CD4-positive, alpha-beta T cell treated with Interferon alpha-2 for 1 hour (primary cell): ENCODE data around the gene KCP.

ENCODE experiments used
- DNase-seq, 2 donors: peaks; one replicate each; pipeline ENCODE4 v3.0.0-alpha.2; 2020 to 2022

The KCP gene

DNA sequence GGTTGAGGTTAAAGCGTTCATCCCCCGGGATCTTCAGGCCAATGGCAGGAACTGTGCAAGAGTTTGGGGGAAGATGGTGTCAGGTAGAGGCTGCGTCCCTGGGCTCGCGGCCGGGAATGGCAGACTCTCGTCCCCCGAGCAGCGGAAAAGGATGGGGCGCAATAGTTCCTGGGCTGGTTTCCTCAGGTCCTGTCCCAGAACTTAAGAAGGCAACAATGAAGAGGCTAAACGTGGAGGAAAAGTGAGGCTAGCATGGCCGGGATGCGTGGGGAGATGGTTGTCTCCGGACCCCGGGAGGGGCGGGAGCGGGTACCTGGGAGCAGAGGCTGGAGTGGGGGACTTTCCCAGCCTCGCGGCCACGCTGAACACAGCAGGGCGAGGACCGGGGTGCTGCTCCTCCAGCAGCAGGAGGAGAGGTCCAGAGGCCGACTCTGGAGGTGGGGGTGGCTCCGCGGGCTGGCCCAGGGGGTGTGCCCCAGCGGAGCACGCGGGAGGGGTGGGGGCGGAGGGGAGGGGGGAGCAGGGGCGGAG, 28.1 kb upstream of the KCP start:
- DNase-seq, result peak in 1 of 2 donors; percentile 26

DNA sequence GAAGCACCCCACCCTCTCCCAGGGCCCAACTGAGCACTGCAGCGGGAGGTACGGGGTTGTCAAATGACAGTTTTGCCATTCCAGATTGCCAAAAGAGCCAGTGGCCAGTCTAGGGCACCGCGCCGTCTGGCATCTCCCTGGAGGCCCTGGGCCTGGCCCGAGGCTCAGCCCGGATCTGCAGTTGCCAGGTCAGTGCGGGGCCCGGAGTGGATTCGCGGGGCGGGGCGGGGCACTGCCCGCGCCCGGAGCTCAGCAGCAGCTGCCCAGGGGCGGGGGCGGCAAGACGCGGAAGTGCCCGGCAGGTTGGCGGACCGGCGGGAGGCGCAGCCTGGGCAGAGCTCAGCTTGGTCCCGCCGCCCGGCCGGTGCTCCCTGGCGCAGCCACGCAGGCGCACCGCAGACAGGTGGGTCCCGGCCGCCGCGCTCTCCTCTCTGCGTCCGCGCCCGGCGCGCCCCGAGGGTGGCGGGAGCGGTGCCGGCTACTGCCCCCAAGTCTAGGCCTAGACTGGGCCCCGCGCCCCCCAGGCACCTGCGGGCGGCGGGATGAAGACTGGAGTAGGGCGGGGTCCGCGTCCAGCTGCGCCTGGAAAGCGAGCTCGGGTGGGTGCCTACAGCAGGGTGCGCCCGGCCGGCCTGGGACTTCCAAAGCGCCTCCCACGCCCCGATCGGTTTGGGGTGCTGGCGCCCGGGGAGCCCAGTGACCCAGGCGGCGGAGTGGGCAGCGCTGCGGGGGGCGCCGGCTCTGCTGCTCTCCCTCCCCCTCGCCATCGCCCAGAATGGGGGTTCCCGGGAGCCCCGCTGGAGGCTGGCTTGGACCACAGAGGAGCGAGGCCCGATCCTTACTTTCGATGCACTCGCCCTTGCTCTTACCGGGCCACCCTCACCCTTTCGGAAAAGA, 27.4 kb upstream of the KCP start, which contains the start of gene IRF5:
IRF5 (plus strand) TSS at position 281 of the 897 bp plus-strand sequence. CDS start 4,155 bp downstream, outside the sequence.
- DNase-seq, result peak; percentile 26 to 47

DNA sequence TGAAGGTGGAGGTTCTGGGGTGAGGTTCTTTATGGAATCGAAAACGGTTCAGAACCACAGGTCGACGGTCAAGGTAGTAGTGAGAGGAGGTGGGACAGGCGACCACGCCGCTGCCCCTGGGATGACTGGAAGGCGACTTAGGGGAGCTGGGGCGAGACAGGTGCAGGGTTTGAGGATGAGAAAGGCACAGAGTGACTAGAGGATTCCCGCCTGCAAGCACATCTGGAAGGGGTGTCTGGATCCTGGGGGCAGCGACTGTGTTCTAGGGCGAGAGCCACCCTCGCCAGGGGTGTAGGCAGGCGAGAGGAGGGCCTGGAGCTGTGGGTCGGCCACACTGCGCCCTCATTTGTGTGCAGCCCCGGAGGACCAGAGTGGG, 26.8 kb upstream of the KCP start:
- no peak for DNase-seq

DNA sequence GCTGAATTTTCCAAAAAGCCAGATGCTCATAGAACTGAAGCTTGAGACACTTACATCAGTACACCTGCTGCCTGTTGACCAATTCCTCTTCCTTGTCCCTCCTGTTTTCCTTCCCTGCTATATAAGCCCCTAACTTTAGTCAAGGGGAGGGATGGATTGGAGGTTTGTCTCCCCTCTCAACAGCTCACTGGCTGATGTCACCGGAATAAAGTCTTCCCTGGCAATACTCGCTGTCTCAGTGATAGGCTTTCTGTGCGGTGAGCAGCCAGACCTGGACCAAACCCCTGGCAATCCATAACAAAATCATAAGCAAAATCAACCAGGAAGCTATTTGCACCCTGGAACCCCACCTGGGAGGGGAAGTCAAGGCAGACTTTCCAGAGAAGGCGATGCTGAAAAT, 26.3 kb upstream of the KCP start:
- no peak for DNase-seq

DNA sequence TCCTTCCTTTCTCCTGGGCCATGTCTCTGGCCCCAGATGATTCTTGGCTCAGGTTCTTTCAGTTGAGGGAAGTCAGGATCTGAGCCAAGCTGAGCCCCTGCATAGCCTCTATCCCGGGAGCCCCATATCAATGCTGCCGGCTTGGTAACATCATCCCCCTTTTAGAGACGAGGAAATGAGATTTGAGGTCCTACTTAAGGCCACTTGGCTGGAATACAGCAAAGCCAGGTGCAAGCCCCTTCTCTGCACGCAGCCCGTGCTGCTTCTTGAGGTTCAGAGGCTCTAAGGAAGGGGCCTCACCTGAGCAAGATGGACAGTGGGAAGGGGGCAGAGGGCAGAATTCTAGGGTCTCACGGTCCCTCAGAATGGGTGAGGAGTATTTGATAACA, 24.8 kb upstream of the KCP start:
- DNase-seq, result no peak

DNA sequence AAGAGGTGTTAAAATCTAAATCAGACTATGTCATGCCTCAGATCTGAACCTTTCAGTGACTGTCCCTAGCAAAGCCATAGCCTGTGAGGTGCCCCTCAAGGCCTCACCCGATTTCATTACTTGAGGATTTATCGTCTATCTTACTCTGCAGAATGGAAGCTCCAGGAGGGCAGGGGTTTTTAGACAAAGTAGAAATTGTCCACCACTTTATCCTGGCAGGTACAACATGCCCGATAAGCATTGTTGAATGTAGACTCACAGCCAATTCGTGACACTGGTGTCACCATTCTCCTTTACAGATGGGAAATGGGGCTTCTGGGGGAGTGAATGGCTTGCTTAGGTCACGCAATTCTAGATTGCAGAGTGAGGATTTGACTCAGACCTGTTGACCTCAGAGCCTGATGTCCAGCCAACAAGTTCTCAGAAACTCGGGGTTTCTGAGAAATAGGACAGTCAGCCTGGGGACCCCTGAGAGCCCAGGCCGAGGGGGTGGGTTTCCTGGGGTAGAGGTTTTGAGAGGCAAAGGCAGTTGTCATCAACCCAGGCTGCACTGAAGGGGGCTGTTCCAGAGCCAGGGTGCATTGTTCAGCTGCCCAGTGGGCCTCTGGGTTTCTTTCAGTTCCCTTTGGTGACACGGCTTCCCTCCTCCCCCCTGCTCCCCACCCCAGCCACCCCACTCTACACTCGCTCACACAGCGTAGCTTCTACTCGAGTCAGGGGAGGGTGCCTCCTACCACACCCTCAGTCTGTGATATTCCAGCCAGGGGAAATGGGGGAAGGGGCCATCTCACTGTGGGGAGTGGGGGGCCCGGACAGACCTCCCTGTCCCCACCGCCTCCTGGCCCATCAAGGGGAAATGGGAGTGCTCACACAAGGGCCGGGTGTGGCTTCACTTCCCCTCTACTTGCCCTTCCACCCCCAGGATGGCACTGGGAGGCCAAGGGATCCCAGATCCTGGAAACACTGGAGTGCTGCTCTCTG, 24.1 kb upstream of the KCP start:
- DNase-seq, result peak in 1 of 2 donors; percentile 55

DNA sequence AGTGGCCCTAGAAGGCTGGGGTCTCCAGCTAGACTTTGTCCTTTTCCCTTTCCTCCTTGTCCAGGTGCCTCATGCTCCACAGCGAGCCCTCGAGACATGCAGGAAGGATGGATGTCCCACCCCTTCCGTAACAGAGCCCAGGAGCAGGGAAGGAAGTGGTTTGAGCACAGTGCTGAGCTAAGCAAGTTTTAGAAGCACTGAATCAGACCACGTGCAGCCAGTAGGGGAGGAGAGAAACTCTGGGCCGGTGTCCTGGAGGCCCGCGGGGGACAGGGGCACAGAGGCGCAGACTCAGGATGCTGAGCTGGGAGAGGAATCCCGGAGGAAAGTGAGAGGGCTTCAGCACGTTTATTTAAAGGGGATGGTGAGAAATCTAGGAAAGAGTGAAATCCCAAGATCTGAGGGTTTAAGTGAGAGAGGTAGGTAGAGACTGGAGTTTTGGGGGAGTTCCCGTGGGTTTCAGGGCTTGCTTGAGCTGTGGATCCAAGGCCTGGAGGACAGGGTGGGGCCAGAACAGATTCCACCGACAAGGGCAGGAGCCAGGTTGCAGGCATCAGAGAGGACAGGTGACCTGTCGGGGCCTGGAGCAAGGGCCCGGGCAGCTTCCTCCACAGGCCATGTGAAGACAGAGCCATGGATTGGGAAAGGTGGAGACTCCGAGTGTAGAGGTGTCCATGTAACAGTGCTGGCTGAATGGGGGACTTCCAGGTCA, 22.8 kb upstream of the KCP start:
- peak; percentile 51 to 67 for DNase-seq

DNA sequence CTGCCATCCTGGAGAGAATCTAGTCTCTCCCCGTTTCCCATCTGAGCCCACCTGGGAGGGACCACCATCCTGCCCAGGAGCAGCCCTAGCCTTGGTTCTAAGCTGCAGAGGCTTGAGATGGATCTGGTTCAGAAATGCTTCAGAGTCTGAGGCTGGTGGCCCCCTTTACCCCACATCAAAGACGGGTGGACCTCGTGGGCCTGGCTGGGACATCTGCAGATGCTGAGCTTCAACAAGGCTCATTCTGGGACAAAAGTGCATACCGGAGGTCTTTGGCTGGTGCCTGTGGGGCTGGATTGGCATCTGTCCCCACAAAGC, 22.3 kb upstream of the KCP start:
- no peak for DNase-seq

DNA sequence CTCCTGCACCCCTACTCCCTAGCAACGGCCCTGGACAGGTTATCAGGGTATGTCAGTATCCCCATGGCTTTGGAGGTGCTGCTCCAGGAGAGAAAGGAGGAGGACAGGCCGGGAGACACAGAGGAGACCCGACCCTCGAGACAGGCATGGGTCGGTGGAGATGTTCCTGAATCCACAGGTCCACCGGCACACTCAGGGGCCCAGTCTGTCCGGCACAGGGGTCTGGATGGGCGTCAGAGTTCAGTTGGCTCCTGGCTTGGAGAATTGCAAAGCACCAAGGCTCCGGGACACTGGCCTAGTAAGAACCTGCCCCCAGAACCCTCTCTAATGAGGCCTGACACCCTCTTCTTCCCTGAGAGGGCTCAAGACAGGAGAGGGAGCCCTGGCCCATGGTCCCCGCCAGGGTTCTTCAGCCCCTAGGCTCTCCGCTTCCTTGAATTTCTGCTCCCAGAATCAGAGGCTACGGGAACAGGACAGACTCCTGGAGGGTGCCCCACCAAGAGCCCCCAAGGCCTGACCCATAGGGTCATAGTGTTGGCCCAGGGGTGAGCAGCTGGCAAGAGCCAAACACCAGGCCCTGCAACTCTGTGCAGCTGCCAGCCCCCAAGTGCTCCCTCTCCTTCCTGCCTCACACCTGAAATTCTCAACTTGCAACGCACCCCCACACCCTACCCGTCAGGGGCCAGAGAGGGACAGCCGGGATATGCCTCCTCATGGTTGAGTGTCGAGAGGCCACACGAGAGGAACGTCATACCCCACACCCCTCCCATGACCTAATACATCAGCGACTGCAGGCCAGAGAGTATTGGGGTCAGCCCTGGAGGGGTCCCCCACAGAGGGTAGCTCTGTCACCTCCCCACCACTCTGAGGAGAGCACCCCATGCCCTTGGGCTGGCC, 21.7 kb upstream of the KCP start:
- no peak for DNase-seq

DNA sequence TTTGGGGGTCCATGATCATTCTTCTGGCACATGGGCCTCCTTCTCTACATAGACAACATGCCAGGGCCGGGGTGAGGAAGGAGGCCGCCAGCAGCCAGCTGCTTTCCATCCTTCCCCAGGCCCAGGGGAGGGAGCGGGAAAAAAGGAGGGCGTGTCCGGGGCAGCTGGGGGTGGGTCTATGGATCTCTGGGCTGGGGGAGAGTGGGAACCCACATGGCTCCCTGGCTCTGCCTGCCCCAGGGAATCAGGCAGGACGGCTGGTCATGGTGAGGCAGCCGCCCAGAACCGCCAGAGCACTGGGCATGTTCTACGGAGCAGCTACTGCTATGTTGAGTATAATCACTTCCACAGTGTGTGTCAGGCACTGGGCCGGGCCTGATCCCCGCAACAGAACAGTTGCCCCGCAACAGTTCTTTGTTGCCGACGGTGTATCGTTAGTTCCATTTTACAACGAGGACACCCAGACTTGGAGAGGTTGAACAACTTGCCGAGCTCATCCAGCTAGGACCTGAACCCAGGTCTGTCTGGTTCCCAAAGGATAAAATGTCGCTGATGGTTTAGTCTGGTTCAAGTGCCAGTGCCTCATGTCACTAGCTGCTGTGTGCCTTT, 20.8 kb upstream of the KCP start:
- DNase-seq, result no peak

DNA sequence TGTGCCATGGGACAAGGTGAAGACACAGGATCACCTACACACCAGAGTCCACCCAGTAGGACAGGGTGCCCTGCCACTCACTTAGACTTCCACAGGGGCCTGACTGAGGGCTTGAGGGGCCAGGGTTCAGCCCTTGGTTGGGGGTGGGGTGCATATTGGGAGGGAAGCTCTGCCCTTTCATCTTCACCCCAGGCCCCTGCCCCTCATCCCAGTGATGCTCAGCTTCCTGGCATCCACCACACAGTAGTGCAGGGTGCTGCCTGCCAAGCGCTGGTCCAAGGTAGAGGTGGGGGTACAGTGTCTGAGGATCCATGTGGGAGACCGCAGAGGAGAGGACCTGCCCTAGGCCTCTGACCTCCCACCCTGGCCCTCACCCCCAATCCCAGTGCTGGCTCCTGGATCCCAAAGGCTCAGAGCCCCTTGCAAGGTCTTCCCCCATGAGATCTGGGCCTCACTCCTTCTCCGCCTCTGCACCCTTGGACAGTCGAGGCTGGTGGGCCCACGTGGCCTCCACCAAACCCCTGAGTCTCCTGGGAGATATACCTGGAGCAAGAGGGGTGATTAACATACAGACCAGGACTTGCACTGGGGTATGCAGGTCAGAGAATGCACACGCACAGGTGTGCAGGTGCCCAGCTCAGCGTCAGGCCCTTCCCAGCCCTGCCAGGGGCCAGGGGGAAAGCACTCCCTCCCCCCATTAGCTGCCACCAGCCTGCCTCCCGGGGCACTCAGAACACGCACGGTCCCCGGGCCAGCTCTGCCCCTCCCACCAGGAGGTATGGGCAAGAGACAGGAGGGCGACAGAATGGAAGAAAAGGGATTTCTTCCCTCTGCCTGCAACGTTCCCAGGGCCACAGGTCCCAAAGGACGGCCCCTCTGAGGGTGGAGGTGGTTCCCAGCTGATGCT, 18.6 kb upstream of the KCP start:
- DNase-seq, result no peak

DNA sequence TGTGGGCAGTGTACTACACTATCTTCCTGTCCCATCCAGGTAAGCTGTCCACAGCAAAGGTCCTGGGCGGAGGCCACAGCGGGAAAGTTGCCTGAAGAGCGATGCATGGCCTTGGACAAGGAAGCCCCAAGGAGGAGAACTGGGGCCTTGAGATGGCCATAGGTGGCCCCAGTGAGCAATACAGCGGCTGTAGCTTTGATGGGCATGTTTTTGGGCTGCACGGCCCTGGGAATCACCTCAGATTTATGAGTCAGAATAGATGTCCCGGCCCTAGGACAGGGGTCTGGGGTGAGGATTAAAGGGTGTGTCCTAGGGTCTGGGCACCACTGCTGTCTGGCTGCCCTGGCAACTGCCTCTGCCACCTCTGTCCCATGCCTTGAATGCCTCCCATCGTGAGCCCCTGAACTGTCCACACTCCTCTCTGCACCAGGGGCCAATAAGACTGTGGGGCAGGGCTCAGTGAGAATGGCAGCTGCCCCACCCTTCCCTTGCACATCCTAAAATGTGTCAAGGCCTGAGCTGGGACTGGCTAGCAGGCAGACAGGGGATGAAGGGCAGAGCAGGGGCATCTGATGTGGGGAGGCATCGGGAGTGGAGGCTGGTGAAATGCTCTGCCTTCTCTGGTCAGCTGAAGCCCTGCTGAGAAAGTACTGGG, 17.8 kb upstream of the KCP start:
- DNase-seq, result no peak

DNA sequence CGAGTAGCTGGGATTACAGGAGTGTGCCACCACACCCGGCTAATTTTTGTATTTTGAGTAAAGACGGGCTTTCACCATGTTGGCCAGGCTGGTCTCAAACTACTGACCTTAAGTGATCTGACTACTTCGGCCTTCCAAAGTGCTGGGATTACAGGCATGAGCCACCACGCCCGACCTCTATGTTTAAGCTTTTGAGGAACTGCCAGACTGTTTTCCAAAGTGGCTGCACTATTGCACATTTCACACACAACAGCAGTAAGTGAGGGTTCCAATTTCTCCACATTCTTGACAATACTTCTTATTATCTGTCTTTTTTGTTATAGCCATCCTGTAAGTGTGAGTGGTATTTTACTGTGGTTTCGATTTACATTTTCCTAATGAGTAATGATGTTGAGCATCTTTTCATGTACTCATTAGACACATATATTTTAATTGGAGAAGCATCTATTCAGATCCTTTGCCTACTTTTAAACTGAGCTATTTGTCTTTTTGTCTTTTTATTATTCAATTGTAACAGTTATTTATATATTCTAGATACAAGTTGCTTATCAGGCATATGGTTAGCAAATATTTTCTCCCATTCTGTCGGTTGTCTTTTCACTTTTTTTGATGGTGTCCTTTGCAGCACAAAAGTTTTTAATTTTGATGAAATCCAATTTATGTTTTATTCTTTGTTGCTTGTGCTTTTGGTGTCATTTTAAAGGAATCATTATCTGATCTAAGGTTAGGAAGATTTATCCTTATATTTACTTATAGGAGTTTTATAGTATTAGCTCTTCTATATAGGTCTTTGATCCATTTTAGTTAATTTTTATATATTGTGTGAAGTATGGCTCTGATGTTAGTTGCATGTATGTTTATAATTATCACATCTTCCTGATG, 14.4 kb upstream of the KCP start:
- DNase-seq, result no peak

DNA sequence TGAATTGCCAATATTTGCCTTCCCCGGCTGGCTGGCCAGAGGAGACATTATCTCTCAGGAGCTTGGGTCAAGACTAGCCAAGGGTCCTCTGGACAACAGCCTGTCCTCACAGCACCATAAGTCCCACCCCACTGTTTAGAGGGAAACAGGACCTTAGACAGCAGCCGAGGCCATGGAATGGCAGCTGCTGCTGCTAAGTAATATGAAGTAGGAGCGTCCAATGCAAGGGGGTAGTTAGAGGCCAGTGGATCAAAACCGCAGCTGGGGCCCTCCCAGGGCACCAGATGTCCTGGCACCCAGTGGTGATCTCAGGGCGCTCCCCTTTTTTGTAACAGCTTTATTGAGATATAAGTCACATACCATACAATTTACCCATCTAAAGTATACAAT, 12.9 kb upstream of the KCP start:
- no peak for DNase-seq

DNA sequence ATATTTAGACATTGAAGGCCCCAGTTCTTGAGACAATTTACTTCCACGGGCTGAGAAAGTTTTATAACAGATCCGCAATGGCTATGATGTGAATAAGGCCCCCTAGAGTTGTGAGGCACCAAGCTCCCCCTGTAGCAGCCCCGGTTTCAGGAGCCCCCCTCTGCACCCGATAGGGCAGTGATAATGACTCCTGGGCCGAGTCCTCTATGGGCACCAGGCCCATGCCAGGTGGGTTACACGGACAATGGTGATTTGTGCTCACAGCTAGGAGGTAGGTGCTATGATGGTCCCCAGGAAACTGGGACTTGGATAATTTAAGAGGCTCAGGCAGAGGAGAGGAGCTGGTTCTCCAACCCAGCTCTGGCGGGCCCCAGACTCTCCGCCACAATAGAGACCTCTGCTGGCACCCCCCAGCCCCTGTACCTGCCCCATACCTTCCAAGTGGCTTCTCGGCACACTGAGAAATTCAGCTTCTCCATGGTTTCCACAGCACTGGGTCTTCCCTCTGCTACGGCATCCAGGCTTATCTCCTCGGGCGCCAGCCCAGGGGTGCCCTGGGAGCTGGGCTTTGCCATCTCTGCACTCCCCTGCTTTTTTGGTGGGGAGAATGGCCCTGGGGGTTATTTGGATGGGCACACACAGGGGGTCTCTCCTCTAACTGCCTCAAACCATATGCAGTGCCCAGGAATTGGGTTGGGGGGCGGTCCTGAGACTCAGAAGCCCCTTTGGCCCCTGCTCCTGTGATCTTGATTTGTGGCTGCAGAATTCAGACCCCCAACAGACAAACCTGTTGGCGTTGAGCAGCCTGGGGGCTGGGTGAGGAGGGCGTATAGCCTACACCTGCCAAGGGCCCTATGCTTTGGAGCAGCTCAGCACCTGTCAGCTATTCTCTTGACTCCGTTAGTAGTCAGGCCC, 12.2 kb upstream of the KCP start:
- no peak for DNase-seq

DNA sequence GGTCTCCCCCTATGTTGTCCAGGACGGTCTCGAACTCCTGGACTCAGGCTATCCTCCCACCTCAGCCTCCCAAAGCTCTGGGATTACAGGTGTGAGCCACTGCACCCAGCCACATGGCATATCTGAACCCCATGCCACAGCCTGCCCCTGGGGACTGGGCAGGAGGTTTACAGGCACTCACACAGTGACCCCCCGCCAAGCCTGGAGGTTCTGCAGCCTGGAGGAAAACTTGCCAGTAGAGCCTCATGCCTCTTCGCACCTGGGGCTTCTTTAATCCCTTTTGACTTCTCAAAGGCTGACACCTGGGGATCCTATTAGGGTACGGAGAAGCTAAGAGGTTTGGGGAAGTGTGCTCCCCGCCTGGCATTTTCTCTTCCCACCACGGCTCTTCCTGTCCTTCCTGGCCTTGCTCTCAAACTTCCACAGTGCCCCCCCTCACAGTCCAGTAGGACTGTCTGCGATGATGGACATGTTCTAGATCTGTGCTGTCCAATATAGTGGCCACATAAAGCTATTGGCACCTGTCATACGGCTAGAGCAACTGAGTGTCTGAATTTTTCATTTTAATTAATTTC, 11.4 kb upstream of the KCP start:
- DNase-seq, result no peak

DNA sequence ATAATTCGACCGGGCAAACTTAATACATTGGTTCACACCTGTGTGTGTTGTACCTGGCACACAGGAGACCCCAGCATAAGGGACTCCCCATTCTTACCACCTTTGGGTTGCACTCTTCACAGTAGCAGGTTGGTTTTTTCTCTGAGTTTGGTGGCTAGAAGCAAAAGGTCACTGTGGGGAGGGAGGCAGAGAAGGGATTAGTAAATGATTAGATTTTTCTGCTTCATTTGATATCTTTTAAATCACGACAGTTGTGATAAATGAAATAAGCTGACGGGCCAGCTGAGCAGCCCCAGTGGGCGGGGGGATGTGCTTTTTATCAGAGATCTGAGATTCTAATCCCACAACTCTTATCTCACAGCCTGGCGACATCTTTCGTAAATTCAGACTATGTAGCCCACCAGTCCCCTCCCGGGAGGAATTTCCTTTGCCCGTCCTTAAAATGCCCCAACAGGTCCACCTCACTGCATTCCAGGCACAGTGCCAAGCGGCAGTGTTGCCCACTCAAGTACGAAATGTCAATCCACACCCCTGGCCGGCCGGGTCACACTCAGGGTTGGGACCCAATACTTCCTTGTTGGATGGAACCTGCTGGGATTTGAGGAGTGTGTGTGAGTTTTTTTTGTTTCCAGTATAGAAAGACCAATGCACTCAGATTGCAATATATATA, 10.5 kb upstream of the KCP start:
- no peak for DNase-seq
